ENCODE results near the gene NPAS3. TPM values are rescaled to one million over a fixed set of nuclear protein-coding genes. Genes with fewer than 3 reads are reported as not detected.

NPAS3 gene
- total and polyA plus RNA-seq, 2 of the 8 experiments (the other 6 are each of a cell fraction or from before 2014, with no cell fraction given), result 0.11 to 0.60 TPM

DNA sequence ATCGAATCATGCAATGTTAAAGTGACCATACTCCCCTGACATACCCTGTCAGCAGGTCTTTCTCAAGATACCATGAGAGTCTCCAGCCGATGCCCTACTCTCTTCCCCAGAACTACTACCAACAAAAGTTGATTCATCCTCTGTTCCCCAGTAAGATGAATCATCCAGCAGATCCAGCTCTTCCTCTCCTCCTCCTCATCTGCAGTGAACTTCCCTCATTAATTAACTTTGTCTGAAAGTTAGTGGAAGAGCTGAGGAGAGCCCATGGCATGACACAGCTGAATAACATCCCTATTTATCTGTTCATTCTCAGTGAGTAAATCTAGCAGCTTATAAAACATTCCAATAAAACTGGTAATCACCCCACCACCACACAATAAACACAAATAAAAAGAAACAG lies 798.8 kb downstream of the NPAS3 start:
- Histone ChIP-seq H3K18ac (ENCODE audit: extremely low read depth, low read length) (no peak overlapping the region), H3K27ac (ENCODE audit: low read depth, low read length) (no peak overlapping the region), H3K4me1 (replicated peaks in 1 of 4; ENCODE audit: control insufficient read depth in 3 of 4, insufficient read depth in 4 of 4, low read length in 3 of 4) (peaks cover 0 to 12% (median 3%) of the 10 kb centered on the region in 4 experiments; a peak in 1 of 7 replicates), H2AFZ (ENCODE audit: low read length) (no peak overlapping the region), H2BK20ac (ENCODE audit: low read length) (no peak overlapping the region), H2BK15ac (ENCODE audit: low read length) (no peak overlapping the region), H2BK5ac (ENCODE audit: low read depth, low read length) (no peak overlapping the region), H3K4me3 (ENCODE audit: extremely low read depth in 1 of 4, insufficient read depth in 2 of 4, low read depth in 3 of 4, low read length in 4 of 4) (no peak overlapping the region), H3K27me3 (replicated peaks in 1 of 4; ENCODE audit: control insufficient read depth in 3 of 4, extremely low read depth in 1 of 4, insufficient read depth in 3 of 4, low read length in 3 of 4) (no peaks in the 10 kb centered on the region), H3K4me2 (ENCODE audit: insufficient read depth in 1 of 2, low read depth in 2 of 2, low read length in 2 of 2) (no peak overlapping the region), H3K9me3 (ENCODE audit: insufficient read depth in 2 of 2, low read depth in 1 of 2, low read length in 1 of 2) (no peaks in the 10 kb centered on the region), H3K23ac (ENCODE audit: insufficient read length) (no peak overlapping the region), H3K79me1 (ENCODE audit: low read depth, low read length) (no peaks in the 10 kb centered on the region), H3K4ac (replicated peaks; ENCODE audit: insufficient read length, low read depth, low read length) (no peak overlapping the region), H3K56ac (replicated peaks; ENCODE audit: insufficient read length, low read depth, low read length) (no peak overlapping the region), H4K20me1 (replicated peaks in 1 of 2; ENCODE audit: control insufficient read depth in 1 of 2, insufficient read depth in 2 of 2, low read length in 2 of 2) (no peaks in the 10 kb centered on the region), H3K9ac (replicated peaks in 1 of 4; ENCODE audit: extremely low read depth in 1 of 4, low read depth in 3 of 4, low read length in 3 of 4) (no peak overlapping the region), H2AK5ac (ENCODE audit: low read depth, low read length) (no peak overlapping the region), H3K23me2 (ENCODE audit: low read depth, low read length) (no peaks in the 10 kb centered on the region; the same call in 1 of the 2 replicates), H3K14ac (ENCODE audit: insufficient read length) (no peak overlapping the region), H3K79me2 (ENCODE audit: control insufficient read depth in 1 of 2, insufficient read depth in 2 of 2, low read length in 2 of 2) (no peaks in the 10 kb centered on the region), H3K36me3 (ENCODE audit: control insufficient read depth in 2 of 4, insufficient read depth in 4 of 4, low read length in 3 of 4) (no peaks in the 10 kb centered on the region), H4K5ac (ENCODE audit: insufficient read length, low read depth, low read length) (no peak overlapping the region), H2BK120ac (replicated peaks; ENCODE audit: low read depth, low read length) (no peak overlapping the region), H4K8ac (ENCODE audit: extremely low read depth, insufficient read depth, low read length) (no peak overlapping the region), H4K91ac (replicated peaks; ENCODE audit: insufficient read length, low read length) (no peak overlapping the region), H2BK12ac (ENCODE audit: low read depth, low read length) (no peak overlapping the region; the same call in 1 of the 2 replicates)
- CTCF ChIA-PET (ENCODE audit: partially characterized antibody), result interaction anchor here (1.4 to 1.7 kb wide), 2 partner anchors 15 to 56 kb away, joined by 4 to 7 read pairs; no protein-coding TSS in a partner anchor
- no peak for DNase-seq (ENCODE audit: low read depth in 1 of 2, low spot score in 2 of 2)
- WGBS, 2 experiments (ENCODE audit: extremely low coverage in 1 of 2, insufficient coverage in 1 of 2, insufficient read length in 1 of 2, insufficient replicate concordance in 2 of 2, low coverage in 1 of 2, low lambda C conversion rate in 2 of 2, missing lambda C conversion rate in 1 of 2), result 92% methylated on average over 2 of the region's 2 CpGs; no CpG with 5 or more reads in 1 of the 2 experiments
- no peak for FAIRE-seq
- POLR2A ChIA-PET (ENCODE audit: partially characterized antibody), result no interaction called here
- no peak for TF ChIP-seq SP1 (IDR thresholded peaks at IDR 0.05; ENCODE audit: low read depth, low read length)
- no peak for TF ChIP-seq ASH2L (IDR thresholded peaks at IDR 0.05; ENCODE audit: low read length)
- TF ChIP-seq CTCF (IDR thresholded peaks at IDR 0.05; ENCODE audit: control extremely low read depth in 1 of 3, insufficient read depth in 1 of 3, low read depth in 1 of 3, low read length in 3 of 3), result no peak
- no peak for TF ChIP-seq TAF1 (IDR thresholded peaks at IDR 0.05; ENCODE audit: low read depth, low read length)
- no peak for TF ChIP-seq FOSL1 (IDR thresholded peaks at IDR 0.05; ENCODE audit: insufficient read depth, low read depth, low read length)
- no peak for TF ChIP-seq CBX8 (IDR thresholded peaks at IDR 0.05; ENCODE audit: borderline replicate concordance, low read depth, low read length)
- no peak for TF ChIP-seq RAD21 (IDR thresholded peaks at IDR 0.05 in 1 of 2, conservative IDR thresholded peaks at IDR 0.05 in 1 of 2; ENCODE audit: low read depth in 2 of 2, low read length in 2 of 2)
- no peak for TF ChIP-seq RFX5 (IDR thresholded peaks at IDR 0.05; ENCODE audit: borderline replicate concordance, low read depth, low read length)
- TF ChIP-seq SP2 (IDR thresholded peaks at IDR 0.05; ENCODE audit: low read length), result no peak
- no peak for TF ChIP-seq RBBP5 (IDR thresholded peaks at IDR 0.05; ENCODE audit: borderline replicate concordance, low read depth, low read length)
- TF ChIP-seq POLR2A (IDR thresholded peaks at IDR 0.05; ENCODE audit: control extremely low read depth in 1 of 2, low read depth in 2 of 2, low read length in 2 of 2), result no peak
- TF ChIP-seq GABPA (IDR thresholded peaks at IDR 0.05; ENCODE audit: borderline replicate concordance, insufficient read depth, low read length), result no peak

Measured in H1 (cell line).